Prostate gland (tissue), 2 donors: ENCODE data around the gene TM4SF20.

Experiments
- CTCF ChIP-seq, 4 experiments: fragments of 200-600 bp in 2 of 4; fragments of 450-650 bp in 2 of 4; sonication (generic) in 2 of 4; IDR thresholded peaks; 1 replicate in 3 of 4; 2 replicates in 1 of 4; pipeline ENCODE4 v1.5.1; 2016 to 2019; ENCODE audit warnings: antibody characterized with exemption in 4 of 4, mild to moderate bottlenecking in 2 of 4, moderate library complexity in 2 of 4
- POLR2A ChIP-seq: fragments of 450-650 bp; IDR thresholded peaks from one replicate; pipeline ENCODE4 v1.6.1; 2016; ENCODE audit warnings: antibody characterized with exemption, mild to moderate bottlenecking
- POLR2AphosphoS5 ChIP-seq: sonication (generic); formaldehyde crosslinking; IDR thresholded peaks from one replicate; pipeline ENCODE4 v1.6.1; 2017; ENCODE audit warnings: antibody characterized with exemption

- no peak for TF ChIP-seq CTCF (IDR thresholded peaks at IDR 0.05)
- no peak for TF ChIP-seq POLR2A
- TF ChIP-seq POLR2AphosphoS5: no peak
Observed at GRCh38 chr2:227335713-227336112, 43.4 kb downstream of the TM4SF20 start.
